Occipital lobe (tissue), 2 donors: Measurements from ENCODE around the gene PGF. TPM values are rescaled to one million over a fixed set of nuclear protein-coding genes. Genes with fewer than 3 reads are reported as not detected.

Experiments used
- DNase-seq: peaks from one replicate; lab custom pipeline; 2025; lab: John Stamatoyannopoulos, UW
- total RNA-seq: library from RNA; depleted of rRNA; stranded (reverse); fragments of >200 nt; gene quantifications from one replicate; pipeline ENCODE4 v1.2.3, GENCODE V29; 2014

PGF gene
- total RNA-seq, 1 donor from 2014 or later: 2.0 TPM

DNA sequence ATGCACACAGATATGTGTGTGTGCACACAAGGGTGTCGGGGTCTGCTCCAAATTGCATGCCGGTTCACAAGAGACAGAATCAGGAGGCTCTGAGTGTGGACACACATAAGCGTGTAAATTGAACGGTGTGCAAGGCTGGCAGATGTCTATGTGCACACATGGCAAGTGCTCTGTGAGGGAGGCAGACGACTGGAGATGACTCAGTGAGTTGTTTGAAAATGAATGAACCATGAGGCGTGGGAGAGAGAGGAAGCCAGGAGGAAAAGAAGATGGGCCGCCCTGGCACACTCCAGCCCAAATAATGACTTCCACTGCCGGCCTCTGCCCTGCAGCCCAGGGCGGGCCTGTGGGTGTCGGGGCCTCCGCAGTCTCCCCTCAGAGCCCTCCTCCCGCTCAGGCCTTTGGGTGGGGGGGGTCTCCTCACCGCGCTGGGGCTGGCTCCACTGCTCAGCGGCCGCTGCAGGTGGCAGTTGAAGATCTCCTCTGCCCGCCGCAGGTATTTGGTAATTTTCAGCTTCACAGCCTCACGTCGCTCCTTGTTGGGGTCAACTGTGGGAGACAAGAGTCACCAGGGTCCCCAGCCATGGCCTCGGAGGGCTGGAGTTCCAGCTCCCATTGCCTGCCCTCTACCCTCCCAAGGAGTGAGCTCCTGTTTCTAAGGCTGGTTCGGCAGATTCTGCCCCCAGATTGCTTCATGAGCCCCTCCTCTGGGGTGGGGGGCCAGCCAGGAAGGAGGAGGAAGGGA is 35.8 kb downstream of the PGF start:
- no peak for DNase-seq

DNA sequence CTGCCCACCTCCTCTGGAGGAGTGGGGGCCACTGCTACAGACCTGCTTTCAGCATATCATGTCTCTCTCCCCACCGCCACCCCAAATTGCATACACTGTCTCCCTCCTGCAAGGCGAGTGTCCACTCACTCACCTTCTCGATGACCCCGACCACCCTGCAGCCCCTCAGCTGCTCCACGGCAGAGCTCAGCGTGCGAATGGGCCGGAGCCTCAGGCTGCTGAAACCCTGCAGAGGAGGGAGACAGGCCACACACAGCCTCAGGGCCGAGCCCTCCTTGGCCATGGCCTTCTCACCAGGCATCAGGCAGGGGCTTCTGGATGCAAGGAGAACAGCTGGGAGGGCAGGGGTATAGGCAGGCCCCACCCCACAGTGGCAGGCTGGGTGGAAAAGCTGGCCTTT is 37.0 kb downstream of the PGF start:
- no peak for DNase-seq

DNA sequence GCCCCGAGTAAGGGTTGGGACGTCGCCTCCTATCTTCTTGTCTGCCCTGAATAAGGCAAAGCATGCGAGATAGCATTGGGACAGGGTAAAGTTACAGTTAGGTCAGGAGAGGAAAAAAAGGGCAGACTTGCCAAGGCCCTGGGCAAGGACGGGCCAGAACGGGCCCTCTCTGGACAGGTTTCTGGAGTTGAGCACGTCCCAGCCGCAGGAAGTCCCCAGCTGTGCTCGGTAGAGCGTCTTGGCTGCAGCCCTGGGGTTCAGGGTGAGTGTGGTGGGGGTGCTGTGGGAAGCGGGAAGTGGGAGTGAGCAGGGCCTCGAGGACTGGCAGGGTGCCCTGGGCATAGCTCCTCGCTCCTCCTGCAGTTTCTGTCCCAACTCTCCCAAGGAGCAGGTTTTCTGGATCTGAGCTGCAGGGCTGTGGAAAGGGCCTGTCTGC is 37.7 kb downstream of the PGF start:
- no peak for DNase-seq

DNA sequence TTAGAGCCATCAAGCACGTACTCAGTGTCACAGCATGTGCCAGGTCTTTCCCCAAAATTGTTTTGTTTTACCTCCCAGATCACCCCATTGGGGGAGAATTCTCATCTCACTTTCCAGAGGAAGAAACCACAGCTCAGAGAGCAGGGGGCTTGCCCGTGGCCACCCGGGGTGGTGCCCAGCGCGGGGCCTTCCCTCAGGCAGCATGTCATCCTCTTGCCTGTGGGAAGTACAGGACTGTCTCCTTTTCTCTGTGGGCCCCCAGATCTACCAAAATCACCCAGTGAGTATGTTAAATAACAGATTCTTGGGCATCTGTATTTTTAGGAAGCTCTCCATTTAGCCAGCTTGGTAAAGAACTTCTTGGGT is 38.2 kb downstream of the PGF start:
- DNase-seq: no peak

DNA sequence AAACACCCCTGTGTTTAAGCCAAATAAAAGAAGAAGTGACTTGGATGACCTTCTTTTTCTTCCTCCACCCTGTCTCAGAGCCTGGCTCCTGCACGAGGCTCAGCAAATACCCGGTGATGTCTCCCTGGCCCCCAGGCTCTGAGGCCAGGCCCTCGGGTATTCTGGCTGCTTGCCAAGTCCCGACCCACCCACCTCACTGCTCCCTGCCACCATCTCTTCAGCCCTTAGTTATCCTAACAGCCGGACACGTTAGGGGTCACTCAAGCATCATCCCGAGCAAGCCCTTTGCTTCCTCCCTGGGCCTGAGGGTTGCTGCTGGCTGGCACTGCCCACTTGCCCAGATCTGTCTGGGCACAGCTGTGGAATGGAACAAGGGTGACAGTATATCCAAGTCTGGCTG is 39.6 kb downstream of the PGF start:
- DNase-seq: no peak

DNA sequence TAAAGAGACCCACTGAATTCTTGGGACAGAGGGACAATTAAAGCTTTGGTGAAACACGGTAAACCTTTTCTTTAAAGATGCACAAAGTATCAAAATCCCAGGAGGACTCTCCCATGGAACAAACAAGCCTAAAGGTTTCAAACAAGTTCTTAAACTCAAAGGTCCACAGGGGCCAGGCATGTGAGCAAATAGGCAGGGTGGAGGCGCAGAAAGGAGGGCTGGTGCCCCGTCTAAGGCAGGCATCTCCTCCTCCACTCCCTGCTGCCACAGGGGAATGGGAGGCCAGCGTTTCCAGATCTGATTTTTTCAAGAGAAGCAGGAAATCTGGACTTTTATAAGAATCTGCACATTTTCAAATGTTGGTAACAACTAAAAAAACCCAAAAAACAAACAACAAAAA is 40.0 kb downstream of the PGF start:
- DNase-seq: no peak

DNA sequence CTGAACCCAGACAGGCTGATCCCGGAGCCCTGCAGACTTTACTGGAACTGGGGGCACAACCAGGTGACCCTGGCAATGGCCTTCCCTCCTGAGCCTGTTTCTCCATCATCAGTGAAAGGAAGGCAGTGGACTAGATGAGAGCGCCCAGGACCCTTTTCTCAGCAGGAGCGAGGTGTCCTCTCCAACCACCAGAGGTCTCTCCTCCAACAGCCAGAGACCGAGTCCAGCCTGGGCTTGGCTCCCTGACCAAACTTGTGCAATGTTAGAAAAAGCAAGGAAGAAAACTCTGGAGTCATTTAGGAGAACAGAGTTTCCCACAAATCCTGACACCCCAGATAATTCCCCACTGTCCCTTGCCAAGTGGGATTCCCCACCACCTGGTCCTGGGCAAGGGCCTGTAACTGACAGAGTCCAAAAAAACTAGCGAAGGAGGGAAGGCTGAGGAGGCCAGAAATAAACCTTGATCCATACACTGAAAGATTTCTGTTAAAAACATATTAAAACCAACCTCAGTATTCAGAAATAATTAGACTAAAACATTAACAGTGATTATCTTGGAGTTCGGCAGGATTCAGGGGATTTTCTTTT is 41.3 kb downstream of the PGF start:
- DNase-seq: peak; percentile 13

DNA sequence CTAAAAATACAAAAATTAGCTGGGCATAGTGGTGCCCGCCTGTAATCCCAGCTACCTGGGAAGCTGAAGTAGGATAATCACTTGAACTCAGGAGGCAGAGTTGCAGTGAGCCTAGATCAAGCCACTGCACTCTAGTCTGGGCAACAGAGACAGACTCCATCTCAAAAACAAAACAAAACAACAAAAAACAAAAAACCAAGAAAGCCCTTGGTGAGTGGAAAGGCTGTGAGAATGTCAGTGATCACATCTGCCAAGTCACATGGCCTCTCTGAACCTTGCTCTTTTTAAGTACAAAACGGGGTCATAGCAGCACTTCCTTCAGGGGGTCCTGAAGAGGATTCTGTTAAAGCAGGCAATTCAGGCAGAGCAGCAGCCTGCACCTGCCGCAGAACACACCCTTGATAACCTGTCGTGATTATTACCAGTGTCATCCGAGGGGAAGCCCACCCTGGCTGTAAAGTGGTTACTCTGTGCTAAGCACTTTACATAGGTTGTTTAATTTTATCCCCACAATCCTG is 41.9 kb downstream of the PGF start:
- no peak for DNase-seq

DNA sequence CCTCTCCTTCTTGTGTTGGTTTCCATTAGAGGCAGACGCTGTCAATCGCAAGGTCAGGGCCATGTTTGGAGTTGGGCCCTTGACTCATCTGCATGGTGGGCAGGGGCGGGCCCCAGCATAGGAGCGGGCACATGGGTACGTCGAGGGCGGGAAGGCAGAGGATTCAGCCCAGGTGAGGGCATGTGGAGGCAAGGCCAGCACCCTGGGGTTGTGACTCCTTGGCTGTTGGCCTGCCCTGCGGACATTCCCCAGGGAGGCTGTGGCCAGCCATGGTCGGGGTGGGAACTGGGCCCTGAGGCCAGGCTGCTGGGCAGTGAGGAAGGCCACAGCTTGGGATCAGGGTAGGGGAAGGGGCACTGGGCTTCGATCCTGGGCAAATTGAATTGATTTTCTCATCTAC is 42.6 kb downstream of the PGF start:
- DNase-seq: no peak

DNA sequence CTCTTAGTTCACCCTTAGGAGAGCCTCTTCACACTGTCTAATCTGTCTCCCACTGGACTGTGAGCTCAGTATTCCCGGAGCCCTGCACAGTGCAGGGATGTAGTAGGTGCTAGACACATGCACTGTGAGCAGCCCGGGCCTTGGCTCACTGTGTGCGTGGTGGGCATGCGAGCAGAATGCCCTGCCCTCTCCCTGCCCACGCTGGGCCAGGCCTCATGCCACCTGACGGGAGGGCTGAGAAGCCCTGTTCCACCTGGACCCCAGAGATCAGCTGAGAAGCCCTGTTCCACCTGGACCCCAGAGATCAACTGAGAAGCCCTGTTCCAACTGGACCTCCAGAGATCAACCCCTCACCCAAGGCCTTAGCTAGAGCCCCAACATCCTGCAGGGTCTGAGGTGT is 43.3 kb downstream of the PGF start:
- DNase-seq: no peak

DNA sequence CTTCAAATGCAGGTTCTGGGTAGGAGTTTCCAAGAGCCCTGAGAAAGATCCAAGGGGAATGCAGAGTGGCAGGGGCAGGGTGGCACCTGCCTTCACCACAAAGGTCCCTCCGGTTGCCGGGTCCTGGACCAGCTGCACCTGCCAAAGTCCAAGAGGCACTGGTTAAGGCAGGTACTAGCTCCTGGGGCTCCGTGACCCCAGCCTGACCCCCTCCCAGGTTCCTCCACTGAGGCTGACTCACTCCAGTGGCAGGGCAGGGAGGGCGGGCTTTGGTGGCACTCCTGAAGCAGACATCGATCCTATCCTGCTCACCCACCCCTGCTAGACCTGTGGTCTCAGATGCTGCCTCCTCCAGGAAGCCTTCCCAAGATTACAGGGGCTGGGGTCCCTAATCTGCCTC is 43.7 kb downstream of the PGF start:
- no peak for DNase-seq

DNA sequence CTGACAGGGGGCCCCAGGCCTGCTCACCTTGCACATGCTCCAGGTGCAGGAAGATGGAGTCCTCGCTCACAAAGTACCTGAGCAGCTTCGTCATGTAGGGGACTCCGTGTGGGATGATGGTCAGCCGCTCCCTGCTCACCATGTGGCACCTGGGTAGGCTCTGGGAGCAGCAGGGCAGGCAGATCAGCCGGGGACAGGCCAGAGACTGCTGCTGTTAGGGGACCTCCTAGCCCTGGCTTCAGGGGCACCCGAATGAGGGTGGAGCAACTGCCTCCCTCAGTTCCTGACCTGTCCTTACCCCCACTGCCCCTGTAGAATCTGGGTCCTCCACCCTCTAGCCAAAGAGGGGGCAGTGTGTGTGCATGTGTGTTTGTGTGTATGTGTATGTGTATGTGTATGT is 44.2 kb downstream of the PGF start:
- no peak for DNase-seq

DNA sequence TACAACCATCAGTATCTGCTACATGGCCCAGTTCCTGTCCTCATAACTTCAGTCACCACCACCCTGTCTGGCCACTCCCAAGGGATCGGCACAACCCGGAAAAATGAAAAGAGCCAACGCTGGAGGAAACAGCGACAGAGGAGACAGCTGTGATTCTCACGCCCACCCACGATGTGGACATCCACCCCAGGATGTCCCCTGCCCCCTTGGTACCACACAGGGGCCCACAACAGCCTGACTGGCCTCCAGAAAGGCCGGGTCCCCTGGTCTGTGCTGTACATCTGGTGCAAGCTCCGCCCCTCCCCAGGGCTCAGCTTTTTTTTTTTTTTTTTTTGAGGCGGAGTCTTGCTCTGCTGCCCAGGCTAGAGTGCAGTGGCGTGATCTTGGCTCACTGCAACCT is 44.8 kb downstream of the PGF start:
- DNase-seq: no peak

DNA sequence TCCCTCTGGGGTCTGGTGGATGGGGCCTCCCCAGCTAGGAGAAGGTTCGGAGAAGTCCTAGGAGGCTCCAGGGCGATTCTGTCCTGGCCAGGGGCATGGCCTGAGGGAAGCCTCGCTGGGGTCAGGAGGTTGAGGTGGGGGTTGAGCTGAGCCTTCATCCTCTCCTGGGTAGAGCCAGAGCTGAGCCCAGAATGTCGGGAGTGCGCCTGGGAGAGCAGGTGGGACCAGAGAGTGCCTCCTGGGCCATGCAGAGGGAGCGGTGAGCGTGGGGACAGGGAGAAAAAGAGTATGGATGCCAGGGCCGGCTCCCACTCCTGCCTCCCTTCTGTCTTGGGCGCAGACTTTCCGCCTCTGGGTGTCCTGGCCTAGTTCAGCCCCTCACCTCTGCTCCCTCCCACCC is 45.5 kb downstream of the PGF start:
- no peak for DNase-seq

DNA sequence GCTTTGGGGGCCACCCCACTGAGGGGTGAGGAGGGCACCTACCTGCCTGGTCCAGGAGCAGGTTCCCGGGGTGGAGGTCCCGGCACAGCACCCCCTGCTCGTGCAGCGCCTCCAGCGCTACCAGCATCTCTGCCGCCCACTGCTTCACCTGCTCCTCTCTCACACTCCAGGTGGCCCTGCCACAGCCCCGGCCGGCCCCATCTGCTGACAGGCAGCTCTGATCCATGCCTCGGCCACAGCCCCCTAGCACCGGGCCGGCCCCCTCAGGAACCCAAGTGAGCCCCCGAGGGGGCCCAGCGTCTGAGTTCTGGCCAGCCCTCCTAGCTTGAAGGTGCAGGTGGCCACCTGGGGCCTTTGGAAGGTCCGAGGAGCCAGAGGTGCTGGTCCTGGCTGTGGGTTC is 45.9 kb downstream of the PGF start:
- no peak for DNase-seq

DNA sequence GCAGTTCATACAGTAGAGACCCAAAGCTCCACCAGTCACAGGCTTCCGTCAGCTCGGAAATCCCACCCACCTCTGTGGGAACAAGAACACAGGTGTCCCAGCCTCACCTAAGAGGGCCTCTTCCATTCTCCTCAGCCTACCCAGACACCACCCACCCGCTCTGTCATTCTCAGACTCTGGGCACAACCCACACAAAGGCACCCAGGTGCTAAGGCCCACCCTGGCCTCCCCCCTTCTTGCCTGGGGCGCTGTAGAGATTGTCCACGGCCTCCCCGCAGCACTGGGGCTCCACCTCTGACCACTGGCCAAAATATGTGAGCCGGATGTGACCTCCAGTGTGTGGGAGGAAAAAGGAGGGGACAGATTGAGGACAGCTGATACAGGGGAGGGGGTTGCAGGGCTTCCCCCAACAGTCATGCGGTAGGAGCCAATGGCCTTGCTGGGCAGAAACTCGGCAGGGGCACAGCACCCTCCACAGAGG is 46.5 kb downstream of the PGF start:
- DNase-seq: no peak

DNA sequence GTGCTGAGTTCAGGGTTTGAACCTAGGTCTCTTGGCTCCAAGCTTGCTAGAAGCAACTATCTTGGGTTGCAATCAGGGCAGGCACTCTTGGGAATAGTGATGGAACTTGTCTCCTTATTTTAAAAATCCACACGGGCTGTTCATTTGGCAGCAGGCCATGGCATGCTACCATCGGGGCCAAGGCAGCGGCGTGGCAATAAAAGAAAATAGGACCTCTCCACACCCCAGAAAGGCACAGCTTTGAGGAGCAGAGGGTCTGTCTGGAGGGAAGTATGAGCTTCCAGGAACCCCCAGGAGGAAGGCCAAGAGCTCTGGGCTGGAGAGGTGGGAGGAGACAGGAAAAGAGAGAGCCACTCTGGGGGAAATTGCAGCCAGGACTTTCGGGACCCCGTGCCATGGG is 47.7 kb downstream of the PGF start:
- DNase-seq: no peak

DNA sequence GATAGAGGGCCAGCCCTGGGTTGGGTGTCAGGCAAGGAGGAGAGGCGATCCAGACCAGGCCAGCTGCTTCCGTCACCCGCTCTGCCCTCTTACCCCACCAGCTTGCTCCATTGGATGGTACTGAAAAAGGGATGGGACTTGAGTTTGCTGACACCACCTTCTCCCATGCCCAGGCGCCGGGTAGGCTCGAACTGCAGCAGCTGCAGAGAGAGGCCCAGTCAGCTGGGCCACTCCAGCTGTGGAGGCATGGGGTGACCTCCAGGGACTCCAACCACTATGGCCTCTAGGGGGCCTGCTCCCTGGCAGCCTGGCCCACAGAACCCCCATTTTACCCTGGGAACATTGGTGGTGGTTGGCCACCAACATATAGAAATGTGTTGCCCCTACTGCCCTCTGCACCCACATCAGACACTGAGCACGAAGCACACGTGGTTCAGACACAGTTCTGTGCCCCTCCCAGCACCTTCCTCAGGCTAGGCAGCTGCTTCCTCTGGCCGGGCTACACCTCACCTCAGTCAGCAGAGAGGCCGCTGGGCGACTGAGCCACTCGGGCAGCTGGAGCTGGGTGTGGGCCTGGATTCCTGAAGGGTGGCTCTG is 48.4 kb downstream of the PGF start:
- no peak for DNase-seq

DNA sequence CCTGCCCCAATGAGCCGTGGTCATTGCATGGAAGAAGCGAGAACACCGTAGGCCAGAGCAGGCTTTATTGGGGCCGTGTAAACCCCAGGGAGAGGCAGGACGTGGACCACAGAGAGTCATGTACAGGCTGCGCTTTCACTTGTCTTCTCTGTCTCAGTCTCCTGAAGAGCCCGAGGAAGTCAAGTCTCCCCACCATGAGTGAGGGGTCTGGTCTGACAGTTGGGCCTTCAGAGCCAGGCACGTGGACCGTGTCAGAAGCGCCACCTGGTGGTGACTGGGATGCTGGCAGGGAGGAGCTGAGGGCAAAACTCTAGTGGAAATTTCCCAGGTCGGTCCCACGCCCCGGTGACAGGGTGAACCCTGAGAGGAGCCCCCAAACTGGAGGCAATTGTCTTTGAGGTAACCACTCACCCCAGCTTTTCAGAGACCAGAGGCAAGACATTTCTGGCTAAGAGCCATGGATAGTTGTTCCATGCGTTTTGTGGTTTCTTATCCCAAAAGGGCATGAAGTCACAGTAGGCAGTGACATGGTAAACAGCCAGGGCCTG is 49.7 kb downstream of the PGF start:
- DNase-seq: peak; percentile 12

DNA sequence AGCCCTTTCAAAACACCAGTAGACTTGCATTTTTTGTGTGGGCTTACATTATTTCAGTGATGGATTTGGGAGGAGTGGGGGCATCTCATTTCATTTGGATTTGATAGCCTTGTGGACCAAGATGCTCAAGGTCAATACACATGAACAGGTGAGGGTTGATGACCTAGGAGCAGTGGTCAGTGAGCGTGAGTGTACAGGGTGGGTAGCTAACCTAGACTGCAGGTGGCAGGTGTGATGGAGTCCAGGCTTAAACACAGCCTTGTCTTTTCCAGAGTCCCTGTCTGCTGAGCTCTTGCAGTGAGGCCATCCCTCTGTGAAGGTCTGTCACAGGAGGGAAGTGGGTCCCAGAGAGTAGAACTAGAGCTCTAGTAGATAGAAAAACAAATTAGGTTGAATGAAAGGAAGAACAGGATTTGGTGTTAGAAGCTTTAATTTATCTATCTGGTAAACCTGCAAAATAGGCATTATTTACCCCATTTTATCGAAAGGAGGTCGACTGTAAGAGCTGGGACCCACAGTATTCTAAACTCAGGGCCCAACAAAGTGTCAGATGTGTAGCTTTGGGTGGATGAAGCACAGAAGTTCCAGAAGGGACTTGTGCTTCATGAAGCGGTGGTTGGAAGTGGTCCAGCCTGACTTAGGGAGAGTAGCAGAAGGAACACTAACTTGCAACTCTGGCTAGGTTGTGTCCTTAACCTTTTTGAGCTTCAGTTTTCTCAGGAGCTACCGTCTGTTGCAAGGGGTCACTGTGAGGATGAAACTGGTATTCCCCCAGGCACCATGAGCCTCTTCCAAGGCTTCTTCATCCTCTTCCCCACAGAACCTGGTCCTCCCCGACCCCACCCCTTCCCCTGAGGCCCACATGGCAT is 50.5 kb downstream of the PGF start:
- no peak for DNase-seq

DNA sequence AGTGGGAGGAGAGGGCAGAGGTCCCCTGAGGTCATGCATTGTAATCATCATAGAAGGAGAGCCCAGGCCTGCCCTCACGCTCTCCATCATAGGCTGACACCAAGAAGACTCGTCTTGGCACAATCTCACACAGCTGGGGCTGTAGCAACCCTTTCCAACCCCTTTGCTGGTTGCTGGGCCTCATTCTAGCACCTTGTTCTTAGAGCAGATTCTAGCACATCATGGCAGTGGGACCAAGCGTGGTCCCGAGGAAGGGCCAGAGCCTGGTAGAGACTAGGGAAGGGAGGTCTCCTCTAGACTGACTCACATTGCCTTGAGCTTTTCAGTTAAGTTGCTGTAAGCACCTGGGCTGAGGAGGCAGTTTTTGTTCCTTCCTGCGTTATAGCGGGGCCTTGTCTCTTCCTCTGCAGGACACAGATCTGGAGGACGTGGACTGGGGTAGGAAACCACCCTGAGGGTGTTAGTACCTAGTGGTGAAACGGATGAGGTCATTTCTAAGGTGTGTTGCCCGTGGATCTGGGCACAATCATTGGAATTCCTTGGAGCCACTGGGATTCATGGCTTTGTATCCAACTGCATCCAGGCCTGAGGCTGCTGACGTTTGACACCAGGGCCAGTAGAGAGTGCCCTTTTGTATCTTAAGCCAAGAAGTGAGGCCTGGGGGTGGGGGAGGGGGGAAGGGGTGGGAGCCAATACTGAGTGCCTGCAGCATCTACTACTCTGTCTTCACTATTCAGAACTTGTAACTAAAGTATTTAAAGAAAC is 52.3 kb downstream of the PGF start:
- no peak for DNase-seq
